Activated naive CD8-positive, alpha-beta T cell (primary cell): ENCODE data around the gene KCNMB3.
"Not testable (repeated sequence)": the region's sequence is repeated elsewhere in the genome, so short reads cannot be mapped to it uniquely, and the experiment has no call there.

ENCODE experiments used
- H3K27ac Mint-ChIP-seq: one replicate; pipeline ENCODE4 v1.8.0; 2021; ENCODE audit warnings: mixed read lengths
- H3K27me3 Mint-ChIP-seq: one replicate; pipeline ENCODE4 v1.8.0; 2021; ENCODE audit warnings: mixed read lengths
- H3K36me3 Mint-ChIP-seq: one replicate; pipeline ENCODE4 v1.8.0; 2021; ENCODE audit warnings: mixed read lengths
- H3K4me1 Mint-ChIP-seq: one replicate; pipeline ENCODE4 v1.8.0; 2021; ENCODE audit warnings: low read depth, mixed read lengths
- H3K4me3 Mint-ChIP-seq: one replicate; pipeline ENCODE4 v1.8.0; 2021; ENCODE audit warnings: mild to moderate bottlenecking, mixed read lengths
- H3K9me3 Mint-ChIP-seq: one replicate; pipeline ENCODE4 v1.8.0; 2021; ENCODE audit warnings: low read depth, mixed read lengths

The KCNMB3 gene

DNA sequence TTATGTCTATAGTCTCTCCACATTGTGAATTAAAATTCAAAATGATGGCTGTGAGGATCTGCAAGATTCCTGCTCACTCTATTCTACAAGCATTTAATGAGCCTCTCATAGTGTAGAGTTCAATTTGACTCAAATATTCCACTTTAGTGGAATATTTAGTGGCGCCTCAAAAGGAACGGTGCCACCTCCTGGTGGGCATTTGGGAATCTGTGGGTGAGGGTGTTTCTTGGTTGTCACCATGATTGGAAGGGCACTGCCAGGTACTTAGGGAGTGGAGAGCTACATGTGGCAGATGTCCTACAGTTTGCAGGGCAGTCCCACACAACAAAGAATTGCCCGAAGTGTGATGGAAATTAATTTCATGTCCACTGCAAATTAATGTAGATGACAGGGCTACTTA lies 21.5 kb upstream of the KCNMB3 start:
- Mint-ChIP-seq H3K27me3 (peaks cover 7% of the 10 kb centered on the region), H3K4me3 (no peak overlapping the region), H3K4me1 (no peaks in the 10 kb centered on the region), H3K9me3 (no peaks in the 10 kb centered on the region), H3K27ac (no peak overlapping the region), H3K36me3 (no peaks in the 10 kb centered on the region)

DNA sequence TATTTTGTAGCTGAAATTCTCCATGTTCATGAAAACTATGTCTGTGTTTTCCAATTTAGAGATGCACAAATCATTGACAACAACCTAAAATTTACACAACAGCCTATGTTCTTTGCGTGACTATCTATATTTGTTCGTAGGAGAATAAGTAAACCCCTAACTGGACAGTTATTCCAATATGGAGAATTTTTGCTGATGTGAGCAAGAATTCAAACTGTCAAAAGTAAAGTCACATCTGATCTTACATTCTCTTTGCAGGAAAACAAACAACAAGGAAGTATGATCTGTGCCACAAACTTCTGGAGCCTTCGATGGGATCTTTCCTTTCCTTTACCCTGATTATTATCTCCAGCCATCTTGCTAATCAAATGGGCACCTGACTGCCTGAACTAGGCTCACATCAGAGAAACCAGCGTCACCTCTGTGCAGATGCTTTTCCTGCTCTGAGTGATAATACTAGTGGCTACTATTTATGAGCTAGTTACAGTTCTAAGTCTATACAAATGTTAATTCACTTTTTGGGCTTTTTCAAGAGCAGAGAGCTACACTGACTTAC lies 18.3 kb upstream of the KCNMB3 start:
- Mint-ChIP-seq H3K4me1 (no peaks in the 10 kb centered on the region), H3K4me3 (no peak overlapping the region), H3K27ac (no peak overlapping the region), H3K36me3 (no peaks in the 10 kb centered on the region), H3K9me3 (no peaks in the 10 kb centered on the region), H3K27me3 (peaks cover 2% of the 10 kb centered on the region)

DNA sequence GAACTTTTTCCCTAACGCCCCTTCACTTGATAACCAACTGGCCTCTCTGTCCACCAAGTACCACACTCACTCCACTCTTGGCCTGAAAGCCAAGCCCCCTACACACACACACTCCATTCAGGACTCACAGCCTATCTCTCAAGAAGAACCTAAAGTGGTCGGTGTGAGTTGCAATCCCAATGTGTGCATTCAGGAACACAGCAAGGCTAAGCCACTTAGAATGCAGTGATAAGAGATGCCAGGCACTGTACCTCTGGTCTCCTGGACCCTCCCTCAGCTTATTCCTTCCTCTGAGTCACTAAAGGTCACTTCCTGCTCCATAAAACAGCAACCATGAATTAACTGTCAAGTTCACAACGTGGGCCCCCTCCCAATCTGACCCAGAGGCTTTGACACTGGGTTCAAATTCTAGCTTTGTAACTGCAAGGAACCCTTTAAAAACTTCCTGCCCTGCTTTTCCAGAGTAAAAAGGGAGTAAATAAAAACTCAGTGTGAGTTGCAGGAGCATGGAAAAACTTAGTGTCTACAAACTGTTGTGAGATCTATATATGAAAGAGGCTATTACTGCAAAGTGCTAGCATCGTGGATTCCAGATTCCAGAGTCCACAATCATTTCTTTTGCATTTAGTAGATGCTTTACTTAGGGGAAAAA lies 17.6 kb upstream of the KCNMB3 start:
- Mint-ChIP-seq H3K9me3 (no peaks in the 10 kb centered on the region), H3K36me3 (no peaks in the 10 kb centered on the region), H3K27ac (no peak overlapping the region), H3K27me3 (peaks cover 2% of the 10 kb centered on the region), H3K4me3 (no peak overlapping the region), H3K4me1 (no peaks in the 10 kb centered on the region)

DNA sequence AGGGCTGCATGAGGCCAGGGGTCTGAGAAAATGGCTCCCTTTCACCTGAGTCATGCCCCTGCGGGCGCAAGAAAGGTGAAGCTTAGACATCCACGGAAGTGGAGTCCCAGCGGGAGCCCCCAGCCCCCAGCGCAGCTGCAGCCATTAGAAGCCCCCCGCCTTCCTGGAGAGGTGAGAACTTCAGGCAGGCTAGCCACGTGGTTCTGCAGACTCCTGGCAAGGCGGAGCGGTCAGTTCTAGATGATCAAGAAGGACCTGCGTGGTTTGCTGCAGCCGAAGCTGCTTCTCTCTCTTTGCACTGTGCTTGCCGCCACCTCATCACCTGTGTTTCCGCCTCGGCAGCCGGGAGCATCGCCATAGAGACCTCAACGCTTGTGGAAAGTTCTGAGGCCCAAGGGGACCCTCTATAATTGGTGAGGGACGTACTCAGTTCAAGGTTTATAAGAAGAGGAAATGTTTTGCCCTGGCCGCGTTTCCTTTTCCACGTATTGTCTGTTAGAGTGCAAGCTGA lies 15.8 kb upstream of the KCNMB3 start:
- H3K36me3 Mint-ChIP-seq = no peaks in the 10 kb centered on the region
- no peak overlapping the region for H3K27ac Mint-ChIP-seq
- no peak overlapping the region for H3K4me3 Mint-ChIP-seq
- no peaks in the 10 kb centered on the region for H3K9me3 Mint-ChIP-seq
- H3K4me1 Mint-ChIP-seq = peaks cover 5% of the 10 kb centered on the region
- no peaks in the 10 kb centered on the region for H3K27me3 Mint-ChIP-seq

DNA sequence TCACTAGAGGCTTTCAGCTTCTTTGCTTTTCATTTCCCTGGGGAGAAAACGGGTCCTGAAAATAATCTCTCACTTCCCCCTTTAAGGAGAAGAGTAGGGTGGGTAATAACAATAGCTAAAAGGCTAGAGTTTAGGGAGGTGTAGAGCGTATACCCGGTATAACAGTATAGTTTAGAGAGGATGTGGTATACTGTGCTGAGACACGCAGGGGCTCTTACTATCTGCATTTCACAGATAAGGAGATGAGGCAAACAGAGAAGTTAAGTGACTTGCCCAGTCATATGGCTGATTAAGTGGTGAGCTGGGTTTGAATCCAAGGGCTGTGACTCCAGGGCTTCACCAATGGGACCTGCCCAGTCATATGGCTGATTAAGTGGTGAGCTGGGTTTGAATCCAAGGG lies 15.0 kb upstream of the KCNMB3 start:
- Mint-ChIP-seq H3K36me3 (no peaks in the 10 kb centered on the region), H3K4me1 (peaks cover 8% of the 10 kb centered on the region), H3K4me3 (no peak overlapping the region), H3K27me3 (no peaks in the 10 kb centered on the region), H3K9me3 (no peaks in the 10 kb centered on the region), H3K27ac (no peak overlapping the region)

DNA sequence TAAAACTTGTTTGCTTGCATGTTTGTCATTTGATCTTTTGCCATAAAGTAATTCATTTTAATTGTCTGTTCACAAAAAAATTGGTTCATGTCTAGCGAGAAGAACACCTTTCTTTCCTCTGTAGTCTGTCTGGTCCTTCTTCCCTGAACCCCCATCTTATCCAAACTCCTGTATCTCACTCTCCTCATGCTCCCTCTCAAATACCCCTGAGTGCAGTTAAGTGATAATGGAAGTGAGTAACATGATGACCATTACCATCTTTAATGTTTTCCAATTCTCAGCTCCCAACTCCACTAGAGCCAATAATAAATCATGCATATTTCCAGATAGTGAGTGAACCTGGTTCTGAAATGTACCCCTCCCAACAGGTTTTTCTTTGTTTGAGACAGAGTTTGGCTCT lies 14.2 kb upstream of the KCNMB3 start:
- H3K9me3 Mint-ChIP-seq = no peaks in the 10 kb centered on the region

DNA sequence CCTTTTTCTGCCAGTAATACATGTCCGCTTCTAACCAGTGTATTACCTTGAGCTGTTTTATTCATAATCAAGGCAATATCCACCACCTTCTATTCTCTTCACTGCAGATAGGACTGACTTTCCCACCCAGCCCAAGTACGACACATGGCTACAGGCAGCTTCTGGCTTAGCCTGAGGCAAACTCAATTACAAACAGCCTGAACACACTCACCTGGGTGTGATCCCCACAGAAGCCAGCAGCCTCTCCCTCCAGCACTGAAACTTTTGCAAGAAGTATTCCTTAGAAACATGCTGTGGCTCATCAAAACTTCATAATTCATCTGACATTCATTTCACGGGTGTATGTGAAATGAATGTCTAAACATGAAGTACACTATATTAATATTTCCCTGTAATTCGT lies 13.5 kb upstream of the KCNMB3 start:
- H3K27ac Mint-ChIP-seq = no peak overlapping the region
- H3K4me3 Mint-ChIP-seq = no peak overlapping the region
- peaks cover 16% of the 10 kb centered on the region for H3K4me1 Mint-ChIP-seq

More for the DNA sequence above, 14.2 kb upstream of the KCNMB3 start:
- Mint-ChIP-seq H3K4me1 (peaks cover 14% of the 10 kb centered on the region), H3K27me3 (no peaks in the 10 kb centered on the region), H3K36me3 (no peaks in the 10 kb centered on the region), H3K4me3 (no peak overlapping the region), H3K27ac (no peak overlapping the region)

DNA sequence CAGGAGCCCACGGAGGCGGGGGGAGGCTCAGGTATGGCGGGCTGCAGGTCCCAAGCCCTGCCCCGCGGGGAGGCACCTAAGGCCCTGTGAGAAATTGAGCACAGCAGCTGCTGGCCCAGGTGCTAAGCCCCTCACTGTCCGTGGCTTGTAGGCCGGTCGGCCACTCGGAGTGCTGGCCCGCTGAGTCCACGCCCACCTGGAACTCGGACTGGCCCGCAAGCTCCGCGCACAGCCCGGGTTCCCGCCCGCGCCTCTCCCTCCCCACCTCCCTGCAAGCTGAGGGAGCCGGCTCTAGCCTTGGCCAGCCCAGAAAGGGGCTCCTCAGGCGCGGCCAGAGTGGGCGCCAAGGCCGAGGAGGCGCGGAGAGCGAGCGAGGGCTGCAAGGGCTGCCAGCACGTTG lies 12.2 kb upstream of the KCNMB3 start:
- Mint-ChIP-seq H3K9me3 (peaks cover 7% of the 10 kb centered on the region), H3K27ac (no peak overlapping the region), H3K4me1 (peaks cover 16% of the 10 kb centered on the region), H3K36me3 (no peaks in the 10 kb centered on the region), H3K27me3 (no peaks in the 10 kb centered on the region), H3K4me3 (no peak overlapping the region)

More for the DNA sequence above, 13.5 kb upstream of the KCNMB3 start:
- Mint-ChIP-seq H3K36me3 (no peaks in the 10 kb centered on the region), H3K9me3 (no peaks in the 10 kb centered on the region), H3K27me3 (no peaks in the 10 kb centered on the region)

DNA sequence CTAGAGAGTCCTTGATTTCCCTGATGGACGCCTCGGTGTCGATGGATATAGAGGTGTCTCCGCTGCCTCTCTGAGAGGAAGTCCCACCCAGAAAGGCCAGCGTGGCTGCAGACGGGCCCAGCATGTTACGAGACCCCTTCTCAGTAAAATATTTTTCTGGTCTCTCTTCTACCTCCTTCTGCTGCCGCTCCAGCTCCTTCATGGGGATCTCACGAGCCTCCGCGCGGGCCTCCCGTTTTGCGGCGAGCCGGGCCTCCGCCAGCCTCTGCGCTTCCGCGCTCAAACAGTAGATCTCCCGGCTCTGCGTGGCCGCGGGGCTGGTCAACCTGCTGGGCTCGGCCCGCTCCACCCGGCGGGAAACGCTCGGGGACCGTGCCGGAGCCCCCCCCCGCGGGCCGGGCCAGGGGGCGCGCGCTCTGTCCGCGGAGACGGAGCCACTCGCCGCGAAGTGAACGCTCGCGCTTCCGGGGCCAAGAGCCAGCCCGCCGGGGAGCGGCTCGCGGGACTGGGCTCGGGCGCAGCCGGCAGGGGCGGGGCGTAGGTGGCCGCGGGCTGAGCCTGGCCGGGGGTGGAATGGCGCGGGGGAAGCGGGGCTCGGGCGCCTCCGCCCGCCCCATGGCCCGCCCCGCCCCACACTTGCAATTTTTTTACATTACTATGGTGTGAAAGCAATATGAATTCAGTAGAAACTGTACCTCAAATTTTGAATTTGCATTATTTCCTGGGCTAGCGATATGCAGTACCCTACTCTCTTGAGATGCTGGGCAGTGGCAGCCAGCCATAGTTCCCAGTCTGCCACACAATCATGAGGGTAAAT lies 10.2 kb upstream of the KCNMB3 start:
- Mint-ChIP-seq H3K4me3 (peak overlapping the region; percentile 83), H3K4me1 (peaks cover 16% of the 10 kb centered on the region), H3K27ac (peak overlapping the region; percentile 50), H3K27me3 (no peaks in the 10 kb centered on the region), H3K36me3 (no peaks in the 10 kb centered on the region), H3K9me3 (peaks cover 7% of the 10 kb centered on the region)

DNA sequence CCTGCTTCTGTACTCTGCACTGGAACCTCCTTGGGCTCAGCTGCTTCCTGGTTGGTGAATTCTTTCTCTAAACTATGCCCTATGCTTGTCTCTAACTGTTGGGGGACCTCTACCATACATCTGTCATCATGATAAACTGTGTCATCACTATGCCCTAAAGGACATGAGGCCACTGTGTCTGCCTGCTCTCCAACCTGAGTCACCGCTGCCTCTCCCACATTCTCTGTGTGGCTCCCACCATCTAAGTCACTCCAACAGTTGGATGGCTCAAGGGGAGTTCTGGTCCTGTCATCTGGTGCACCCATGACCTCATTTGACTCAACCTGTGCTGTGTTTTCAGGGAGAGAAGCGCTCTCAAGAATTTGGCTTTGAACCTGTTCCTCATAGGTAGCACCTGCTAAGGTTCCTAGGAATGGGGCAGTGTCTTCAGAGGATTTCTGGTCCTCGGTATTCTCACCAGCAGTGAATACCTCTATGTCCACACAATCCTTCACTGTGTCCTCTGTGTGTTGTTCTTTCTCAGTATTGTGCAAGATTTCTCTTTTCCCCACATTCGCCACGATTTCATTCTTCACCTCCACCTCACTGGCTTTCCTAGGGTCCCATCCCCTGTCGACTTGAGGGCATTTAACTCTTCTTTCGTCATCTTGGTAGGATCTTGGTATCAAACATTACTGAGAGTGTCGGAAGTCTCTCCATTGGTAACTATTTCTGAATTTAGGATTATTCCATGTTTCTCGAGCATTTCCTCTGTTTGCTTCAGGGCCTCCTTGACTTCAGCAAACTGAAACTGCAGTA lies 9.2 kb upstream of the KCNMB3 start:
- not testable (repeated sequence) for H3K36me3 Mint-ChIP-seq, H3K27me3 Mint-ChIP-seq, H3K9me3 Mint-ChIP-seq
- peak overlapping the region; percentile 13 for H3K27ac Mint-ChIP-seq
- H3K4me3 Mint-ChIP-seq = peak overlapping the region; percentile 77
- peaks cover 16% of the 10 kb centered on the region for H3K4me1 Mint-ChIP-seq

DNA sequence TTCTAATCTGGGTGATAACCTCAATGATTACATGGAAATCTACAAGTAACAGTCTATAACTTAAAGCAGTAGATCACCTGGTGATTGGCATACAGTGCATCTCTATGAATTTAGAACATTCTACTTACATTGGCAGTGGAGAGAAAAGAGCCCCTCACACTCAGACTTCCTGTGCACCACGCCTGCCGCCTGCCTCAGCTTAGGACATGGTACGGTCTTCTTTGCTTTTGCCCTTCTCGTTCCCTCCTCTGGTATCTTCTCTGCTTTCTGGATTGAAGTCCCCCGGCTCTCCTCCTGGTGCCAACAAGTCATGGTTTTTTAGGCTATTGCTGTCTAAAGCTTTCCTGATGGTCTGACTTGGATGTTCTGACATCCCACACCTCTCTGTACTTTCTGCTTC lies 7.9 kb upstream of the KCNMB3 start:
- peaks cover 16% of the 10 kb centered on the region for H3K4me1 Mint-ChIP-seq
- no peaks in the 10 kb centered on the region for H3K36me3 Mint-ChIP-seq
- no peak overlapping the region for H3K27ac Mint-ChIP-seq
- no peak overlapping the region for H3K4me3 Mint-ChIP-seq
- no peaks in the 10 kb centered on the region for H3K27me3 Mint-ChIP-seq
- H3K9me3 Mint-ChIP-seq = peaks cover 7% of the 10 kb centered on the region

DNA sequence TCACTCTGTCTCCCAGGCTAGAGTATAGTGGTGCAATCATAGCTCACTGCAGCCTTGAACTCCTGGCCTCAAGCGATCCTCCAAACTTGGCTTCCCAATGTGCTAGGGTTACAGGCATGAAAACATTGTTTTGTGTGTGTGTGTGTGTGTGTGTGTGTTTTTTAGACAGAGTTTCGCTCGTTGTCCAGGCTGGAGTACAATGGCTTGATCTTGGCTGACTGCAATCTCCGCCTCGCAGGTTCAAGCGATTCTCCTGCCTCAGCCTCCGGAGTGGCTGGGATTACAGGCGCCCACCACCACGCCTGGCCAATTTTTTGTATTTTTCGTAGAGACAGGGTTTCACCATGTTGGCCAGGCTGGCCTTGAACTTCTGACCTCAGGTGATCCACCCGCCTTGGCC lies 6.8 kb upstream of the KCNMB3 start:
- not testable (repeated sequence) for H3K36me3 Mint-ChIP-seq, H3K27ac Mint-ChIP-seq, H3K9me3 Mint-ChIP-seq, H3K4me3 Mint-ChIP-seq, H3K27me3 Mint-ChIP-seq
- H3K4me1 Mint-ChIP-seq = peaks cover 16% of the 10 kb centered on the region

DNA sequence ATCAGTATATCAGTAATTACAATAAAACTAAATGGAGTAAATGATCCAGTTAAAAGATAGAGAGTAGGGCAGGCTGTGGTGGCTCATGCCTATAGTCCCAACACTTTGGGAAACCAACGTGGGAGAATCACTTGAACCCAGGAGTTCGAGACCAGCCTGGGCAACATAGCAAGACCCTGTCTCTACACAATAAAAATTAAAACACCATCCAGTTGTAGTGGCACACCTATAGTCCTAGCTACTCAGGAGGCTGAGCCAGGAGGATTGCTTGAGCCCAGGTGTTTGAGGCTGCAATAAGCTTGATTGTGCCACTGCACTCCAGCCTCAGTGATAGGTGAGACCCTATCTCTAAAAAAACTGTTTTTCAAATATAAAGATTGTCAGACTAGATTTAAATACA lies 5.9 kb upstream of the KCNMB3 start:
- H3K9me3 Mint-ChIP-seq = peaks cover 7% of the 10 kb centered on the region
- H3K27me3 Mint-ChIP-seq = no peaks in the 10 kb centered on the region
- no peak overlapping the region for H3K27ac Mint-ChIP-seq
- H3K36me3 Mint-ChIP-seq = no peaks in the 10 kb centered on the region
- H3K4me3 Mint-ChIP-seq = no peak overlapping the region
- peaks cover 11% of the 10 kb centered on the region for H3K4me1 Mint-ChIP-seq

DNA sequence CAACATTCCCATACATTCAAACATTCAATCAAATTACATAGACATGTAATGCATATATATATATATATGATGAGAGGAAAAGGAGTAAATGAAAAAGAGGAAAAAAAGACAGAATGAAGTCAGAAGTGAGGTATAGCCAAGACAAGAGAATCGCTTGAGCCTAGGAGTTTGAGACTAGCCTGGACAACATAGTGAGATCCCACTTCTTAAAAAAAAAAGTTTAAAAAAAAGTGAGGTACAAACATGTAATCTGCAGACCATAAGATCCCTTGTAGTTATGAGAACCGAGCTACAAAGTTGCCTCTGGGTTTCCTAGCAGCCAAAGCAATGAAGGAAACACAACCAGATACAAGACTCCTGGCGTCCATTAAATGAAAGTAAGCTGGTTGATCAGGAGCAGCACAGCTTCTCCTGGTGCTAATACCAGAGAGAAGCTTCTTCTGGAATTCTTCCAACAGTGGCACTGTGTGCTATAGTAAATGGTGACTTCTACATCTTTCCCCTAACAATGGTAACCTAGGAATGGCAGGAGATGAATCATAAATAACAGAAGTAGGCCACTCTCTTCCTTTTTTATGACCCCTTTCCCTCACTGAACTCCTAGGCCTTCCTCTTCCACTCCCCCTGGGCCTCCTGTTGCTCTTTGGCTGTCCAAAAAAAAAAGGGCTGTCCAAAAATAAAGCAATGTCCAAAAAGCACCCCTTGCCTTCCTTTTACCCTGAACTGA lies 3.5 kb downstream of the KCNMB3 start:
- Mint-ChIP-seq H3K9me3 (no peaks in the 10 kb centered on the region), H3K4me1 (no peaks in the 10 kb centered on the region), H3K27me3 (no peaks in the 10 kb centered on the region), H3K36me3 (peaks cover 3% of the 10 kb centered on the region), H3K27ac (no peak overlapping the region), H3K4me3 (no peak overlapping the region)
